B cell (primary cell): Measurements from ENCODE around the gene STH. TPM values are rescaled to one million over a fixed set of nuclear protein-coding genes. Genes with fewer than 3 reads are reported as not detected.

Source experiments
- ATAC-seq: fragments of 200-7000 bp; cut with Tn5 transposase; one replicate; pipeline ENCODE4 v1.10.0; 2021; ENCODE audit warnings: low read depth, mild to moderate bottlenecking, moderate number of reproducible peaks, moderate library complexity
- CTCF ChIA-PET: fragments of 350-600 bp; sonication (Branson Sonifier 250); formaldehyde crosslinking; loops from one replicate; lab custom pipeline; 2021; ENCODE audit warnings: antibody characterized with exemption, inconsistent platforms; lab: Charles Lee
- POLR2A ChIA-PET: fragments of 350-600 bp; sonication (Branson Sonifier 250); formaldehyde crosslinking; loops from one replicate; lab custom pipeline; 2021; ENCODE audit warnings: antibody characterized with exemption; lab: Charles Lee
- DNase-seq: peaks from one replicate; pipeline ENCODE4 v3.0.0; 2013
- H2AFZ ChIP-seq: 2 replicates; pipeline ENCODE4 v1.6.1; 2012; ENCODE audit warnings: mild to moderate bottlenecking, low read depth, low read length; ENCODE audit not compliant: insufficient read depth, poor library complexity, severe bottlenecking
- H3K27ac ChIP-seq, 2 donors: 1 replicate in 1 of 2; 2 replicates in 1 of 2; pipeline ENCODE4 v1.5.1; 2012 to 2013; ENCODE audit warnings: low read length in 2 of 2, mild to moderate bottlenecking in 2 of 2, moderate library complexity in 1 of 2
- H3K27me3 ChIP-seq, 4 experiments: fragments of 200-600 bp in 1 of 4; sonication (generic) in 1 of 4; replicated peaks in 1 of 4; 1 replicate in 2 of 4; 2 replicates in 2 of 4; pipeline versions ENCODE4 v1.6.1 to v1.7.0; 2013 to 2016; ENCODE audit warnings: low read length in 3 of 4, mild to moderate bottlenecking in 2 of 4, mixed read lengths in 1 of 4, moderate library complexity in 1 of 4; ENCODE audit not compliant: insufficient read depth in 4 of 4, control insufficient read depth in 3 of 4; ENCODE audit errors: control extremely low read depth in 1 of 4
- H3K36me3 ChIP-seq, 2 experiments: replicated peaks in 1 of 2; 1 replicate in 1 of 2; 2 replicates in 1 of 2; pipeline versions ENCODE4 v1.6.1 to v1.7.1; 2013; ENCODE audit warnings: low read length in 1 of 2; ENCODE audit not compliant: insufficient read depth in 2 of 2, control insufficient read depth in 1 of 2; ENCODE audit errors: control extremely low read depth in 1 of 2, extremely low read depth in 1 of 2
- H3K4me1 ChIP-seq, 2 donors: fragments of 200-600 bp in 1 of 2; sonication (generic) in 1 of 2; 1 replicate in 1 of 2; 2 replicates in 1 of 2; pipeline versions ENCODE4 v1.5.1 to v1.6.1; 2013 to 2017; ENCODE audit warnings: low read length in 2 of 2; ENCODE audit not compliant: control insufficient read depth in 2 of 2, insufficient read depth in 2 of 2
- H3K4me2 ChIP-seq: replicated peaks from 2 replicates; pipeline ENCODE3; 2012; ENCODE audit warnings: mild to moderate bottlenecking, low read depth, low read length; ENCODE audit not compliant: poor library complexity, severe bottlenecking
- H3K4me3 ChIP-seq, 5 experiments: fragments of 200-600 bp in 1 of 5; sonication (generic) in 1 of 5; 1 replicate in 3 of 5; 2 replicates in 2 of 5; pipeline versions ENCODE4 v1.5.1 to v1.7.0; 2011 to 2016; ENCODE audit warnings: low read length in 4 of 5, mild to moderate bottlenecking in 4 of 5, low read depth in 2 of 5, control low read depth in 1 of 5, moderate library complexity in 1 of 5; ENCODE audit not compliant: insufficient read depth in 1 of 5; ENCODE audit errors: control extremely low read depth in 1 of 5, extremely low read depth in 1 of 5
- H3K79me2 ChIP-seq: fragments of 200-600 bp; sonication (generic); one replicate; pipeline ENCODE4 v1.6.0; 2016; ENCODE audit warnings: low read length; ENCODE audit not compliant: control insufficient read depth, insufficient read depth
- H3K9ac ChIP-seq: fragments of 200-600 bp; sonication (generic); 2 replicates; pipeline ENCODE4 v1.6.1; 2017; ENCODE audit warnings: mild to moderate bottlenecking, low read length, moderate library complexity
- H3K9me3 ChIP-seq, 3 donors: one replicate each; pipeline versions ENCODE4 v1.6.1 to v1.7.1; 2013; ENCODE audit warnings: low read length in 2 of 3; ENCODE audit not compliant: control insufficient read depth in 2 of 3, insufficient read depth in 1 of 3; ENCODE audit errors: control extremely low read depth in 1 of 3
- H4K20me1 ChIP-seq: 2 replicates; pipeline ENCODE4 v1.6.0; 2012; ENCODE audit warnings: mild to moderate bottlenecking, low read length; ENCODE audit not compliant: insufficient read depth, control insufficient read depth, poor library complexity, severe bottlenecking
- H3K27ac Mint-ChIP-seq: one replicate; pipeline ENCODE4 v1.8.0; 2021; ENCODE audit warnings: mixed read lengths
- H3K27me3 Mint-ChIP-seq: one replicate; pipeline ENCODE4 v1.8.0; 2021; ENCODE audit warnings: mixed read lengths
- H3K4me1 Mint-ChIP-seq: one replicate; pipeline ENCODE4 v1.8.0; 2021; ENCODE audit warnings: mixed read lengths
- H3K4me3 Mint-ChIP-seq: one replicate; pipeline ENCODE4 v1.8.0; 2021; ENCODE audit warnings: mixed read lengths
- H3K9me3 Mint-ChIP-seq: one replicate; pipeline ENCODE4 v1.8.0; 2022; ENCODE audit warnings: mixed read lengths; ENCODE audit not compliant: insufficient read depth
- CTCF ChIP-seq: fragments of 200-600 bp; IDR thresholded peaks from one replicate; pipeline ENCODE4 v1.8.0; 2022; ENCODE audit warnings: antibody characterized with exemption, mild to moderate bottlenecking
- EZH2 ChIP-seq: IDR thresholded peaks from 2 replicates; pipeline ENCODE4 v1.6.1; 2012; ENCODE audit warnings: borderline replicate concordance, low read depth, mild to moderate bottlenecking, moderate library complexity, low read length; ENCODE audit not compliant: insufficient read depth, poor library complexity, severe bottlenecking
- WGBS: methylation state at CpG from one replicate; pipeline ENCODE4 v1.1.5; 2013; ENCODE audit warnings: missing lambda C conversion rate; ENCODE audit not compliant: insufficient coverage; 5-methylcytosine and 5-hydroxymethylcytosine counted together
- intact Hi-C: fragments of 100-400 bp; cut with micrococcal nuclease; formaldehyde crosslinking; loops from one replicate; pipeline ENCODE4 v1.10.0; 2022
- polyA plus RNA-seq: library from polyadenylated mRNA; depleted of rRNA; stranded (reverse); fragments of >200 nt; gene quantifications from 2 replicates; pipeline ENCODE4 v1.2.3, GENCODE V29; 2012
- total RNA-seq, 2 donors: library from RNA; stranded (reverse); fragments of 120-200 nt in 1 of 2; gene quantifications; 1 replicate in 1 of 2; 2 replicates in 1 of 2; pipeline versions ENCODE4 v1.2.3 to v1.2.4, GENCODE V29; 2013 to 2022

The STH gene
- total and polyA plus RNA-seq, 2 donors (not counting 1 experiment from before 2014, with no cell fraction given) = not detected

- no peak overlapping the region for H3K27ac ChIP-seq
- H3K9ac ChIP-seq = no peak overlapping the region
- no peaks in the 10 kb centered on the region for H3K27me3 ChIP-seq
- Mint-ChIP-seq H3K27ac (no peak overlapping the region), H3K4me3 (no peak overlapping the region), H3K9me3 (no peaks in the 10 kb centered on the region), H3K27me3 (no peaks in the 10 kb centered on the region), H3K4me1 (no peaks in the 10 kb centered on the region)
- no peaks in the 10 kb centered on the region for H3K79me2 ChIP-seq
- no peaks in the 10 kb centered on the region for H3K36me3 ChIP-seq
- no peak overlapping the region for H3K4me2 ChIP-seq
- ChIA-PET POLR2A (no interaction called here), CTCF (interaction anchor here (1.2 to 7.6 kb wide), 9 partner anchors 10 to 286 kb away, joined by 3 to 122 read pairs (median 11); partner anchors contain the start of gene KANSL1)
- 100% methylated on average over 1 of the region's 2 CpGs for WGBS
- H3K4me3 ChIP-seq = no peak overlapping the region
- ATAC-seq (no peak), DNase-seq (no peak)
- H2AFZ ChIP-seq = no peak overlapping the region
- peaks cover 0 to 5% of the 10 kb centered on the region in 2 donors for H3K4me1 ChIP-seq
- no peaks in the 10 kb centered on the region for H4K20me1 ChIP-seq
- intact Hi-C loops = no loop called here
- no peaks in the 10 kb centered on the region for H3K9me3 ChIP-seq
- TF ChIP-seq EZH2 (no peak), CTCF (no peak)
Observed at GRCh38 chr17:46000757-46001156, 1.7 kb downstream of the STH start.

GRCh38 chr17:46001390-46002310 lies 2.6 kb downstream of the STH start:
- no peaks in the 10 kb centered on the region for H3K9me3 ChIP-seq
- H3K27ac ChIP-seq = no peak overlapping the region
- no peaks in the 10 kb centered on the region for H3K36me3 ChIP-seq
- H3K27me3 ChIP-seq = no peaks in the 10 kb centered on the region
- ATAC-seq (no peak), DNase-seq (no peak)
- no peak overlapping the region for H3K9ac ChIP-seq
- no peak overlapping the region for H3K4me3 Mint-ChIP-seq
- H2AFZ ChIP-seq = no peak overlapping the region
- 87% methylated on average over 13 of the region's 13 CpGs for WGBS
- no peaks in the 10 kb centered on the region for H3K9me3 Mint-ChIP-seq
- no peaks in the 10 kb centered on the region for H3K79me2 ChIP-seq
- CTCF ChIA-PET = interaction anchor here (0.6 to 7.6 kb wide), 15 partner anchors 11 to 285 kb away, joined by 3 to 122 read pairs (median 4); partner anchors contain the start of gene KANSL1
- H3K4me1 ChIP-seq = peaks cover 0 to 5% of the 10 kb centered on the region in 2 donors
- POLR2A ChIA-PET = no interaction called here
- H4K20me1 ChIP-seq = no peaks in the 10 kb centered on the region
- no peak overlapping the region for H3K4me2 ChIP-seq
- intact Hi-C loops = loop anchor here (1.0 kb wide), 2 partner anchors 43 to 60 kb away; no protein-coding TSS in a partner anchor
- H3K27me3 Mint-ChIP-seq = no peaks in the 10 kb centered on the region
- no peak overlapping the region for H3K4me3 ChIP-seq
- H3K27ac Mint-ChIP-seq = no peak overlapping the region
- H3K4me1 Mint-ChIP-seq = no peaks in the 10 kb centered on the region
- TF ChIP-seq EZH2 (no peak), CTCF (no peak)
